Lower leg skin (tissue), 3 donors: ENCODE data around the gene GAS7.

Experiments
- CTCF ChIP-seq, 3 donors: fragments of 450-650 bp; IDR thresholded peaks; one replicate each; pipeline ENCODE4 v1.5.1; 2016; ENCODE audit warnings: antibody characterized with exemption in 3 of 3, mild to moderate bottlenecking in 3 of 3, moderate library complexity in 2 of 3
- POLR2A ChIP-seq, 2 donors: fragments of 450-650 bp; IDR thresholded peaks; one replicate each; pipeline ENCODE4 v1.6.1; 2016 to 2017; ENCODE audit warnings: antibody characterized with exemption in 2 of 2, mild to moderate bottlenecking in 1 of 2, moderate library complexity in 1 of 2

GRCh38 chr17:10019941-10020451, 178.4 kb downstream of the GAS7 start:
- TF ChIP-seq CTCF (IDR thresholded peaks at IDR 0.05) (no peak), POLR2A (IDR thresholded peaks at IDR 0.05) (no peak)
